HCT116 (cell line): ENCODE data around the gene PAFAH1B1. TPM values are rescaled to one million over a fixed set of nuclear protein-coding genes. Genes with fewer than 3 reads are reported as not detected.
"Not testable (repeated sequence)": the region's sequence is repeated elsewhere in the genome, so short reads cannot be mapped to it uniquely, and the experiment has no call there.

Experiments
- ATAC-seq: fragments of 200-7000 bp; cut with Tn5 transposase; 2 replicates; pipeline ENCODE4 v1.9.1; 2020; ENCODE audit warnings: mild to moderate bottlenecking, moderate library complexity
- BruUV-seq: library from RNA; stranded (reverse); fragments of 400-500 nt; replicated peaks from 2 replicates; lab custom pipeline; 2021; lab: Mats Ljungman, UMichigan
- CTCF ChIA-PET: fragments of 300-600 bp; sonication (Branson Sonifier 250); formaldehyde crosslinking; loops from one replicate; lab custom pipeline; 2021; ENCODE audit warnings: antibody characterized with exemption; lab: Charles Lee
- POLR2A ChIA-PET: fragments of 300-600, 350-600 bp; sonication (Branson Sonifier 250); formaldehyde crosslinking; loops from one replicate; lab custom pipeline; 2021; ENCODE audit warnings: antibody characterized with exemption; lab: Charles Lee
- RAD21 ChIA-PET, 2 experiments: fragments of 300-600 bp; sonication (Branson Sonifier 250); formaldehyde crosslinking; loops; one replicate each; lab custom pipeline; 2023; ENCODE audit warnings: low total read pairs in 2 of 2; ENCODE audit not compliant: uncharacterized antibody in 2 of 2, unreplicated experiment in 2 of 2, low non-redundant PET in 1 of 2; lab: Charles Lee
- DNase-seq: peaks from one replicate; pipeline ENCODE4 v3.0.0-alpha.2; 2010; ENCODE audit warnings: low read depth, low spot score
- H2AFZ ChIP-seq: fragments of 200-600 bp; shearing (Covaris generic), sonication (generic); 2 replicates; pipeline ENCODE4 v1.6.1; 2017; ENCODE audit warnings: low read depth, mixed run types, mixed read lengths, antibody characterized with exemption, low read length; ENCODE audit not compliant: poor library complexity, severe bottlenecking
- H3K27ac ChIP-seq: 2 replicates; pipeline ENCODE4 v1.5.1; 2012; ENCODE audit warnings: low read depth, low read length
- H3K27me3 ChIP-seq: fragments of 200-600 bp; sonication (generic); 2 replicates; pipeline ENCODE4 v1.6.1; 2016; ENCODE audit warnings: mixed run types, low read length, mixed read lengths; ENCODE audit not compliant: insufficient read depth
- H3K36me3 ChIP-seq, 2 experiments: fragments of 200-500 bp in 1 of 2; fragments of 200-600 bp in 1 of 2; sonication (Bioruptor generic) in 1 of 2; sonication (generic) in 1 of 2; 2 replicates each; pipeline versions ENCODE4 v1.5.1 to v1.6.1; 2014 to 2016; ENCODE audit warnings: low read length in 2 of 2, inconsistent platforms in 1 of 2, mixed read lengths in 1 of 2, mixed run types in 1 of 2; ENCODE audit not compliant: insufficient read depth in 2 of 2, control insufficient read depth in 1 of 2
- H3K4me1 ChIP-seq, 2 experiments: fragments of 200-600 bp in 1 of 2; sonication (generic) in 1 of 2; 2 replicates each; pipeline versions ENCODE4 v1.5.1 to v1.6.1; 2012 to 2017; ENCODE audit warnings: low read length in 2 of 2, inconsistent platforms in 1 of 2, mild to moderate bottlenecking in 1 of 2, mixed read lengths in 1 of 2, mixed run types in 1 of 2, moderate library complexity in 1 of 2; ENCODE audit not compliant: insufficient read depth in 2 of 2, control insufficient read depth in 1 of 2
- H3K4me2 ChIP-seq: fragments of 200-600 bp; sonication (generic); 2 replicates; pipeline ENCODE4 v1.6.1; 2017; ENCODE audit warnings: mixed run types, low read length, mixed read lengths
- H3K4me3 ChIP-seq, 2 experiments: fragments of 200-600 bp in 1 of 2; sonication (generic) in 1 of 2; replicated peaks in 1 of 2; 2 replicates each; pipeline ENCODE4 v1.5.1; 2011 to 2016; ENCODE audit warnings: low read length in 2 of 2, control low read depth in 1 of 2, low read depth in 1 of 2, mild to moderate bottlenecking in 1 of 2, mixed read lengths in 1 of 2, mixed run types in 1 of 2
- H3K79me2 ChIP-seq: fragments of 200-600 bp; sonication (generic); 2 replicates; pipeline ENCODE4 v1.6.1; 2017; ENCODE audit warnings: mild to moderate bottlenecking, mixed run types, low read length, moderate library complexity, mixed read lengths; ENCODE audit not compliant: insufficient read depth
- H3K9ac ChIP-seq: fragments of 200-600 bp; sonication (generic); 2 replicates; pipeline ENCODE4 v1.6.1; 2016; ENCODE audit warnings: low read length, mixed read lengths
- H3K9me2 ChIP-seq: fragments of 200-600 bp; sonication (generic), shearing (Covaris generic); 2 replicates; pipeline ENCODE4 v1.6.1; 2017; ENCODE audit warnings: mixed run types, mild to moderate bottlenecking, moderate library complexity; ENCODE audit not compliant: insufficient read depth
- H3K9me3 ChIP-seq, 2 experiments: fragments of 200-500 bp in 1 of 2; fragments of 200-600 bp in 1 of 2; sonication (Bioruptor generic) in 1 of 2; sonication (generic) in 1 of 2; 2 replicates each; pipeline ENCODE4 v1.6.1; 2014 to 2017; ENCODE audit warnings: low read length in 2 of 2, mixed read lengths in 2 of 2, inconsistent platforms in 1 of 2, low read depth in 1 of 2, mild to moderate bottlenecking in 1 of 2, mixed run types in 1 of 2, moderate library complexity in 1 of 2; ENCODE audit not compliant: control insufficient read depth in 1 of 2, insufficient read depth in 1 of 2
- H4K20me1 ChIP-seq: fragments of 200-600 bp; sonication (generic), shearing (Covaris generic); 2 replicates; pipeline ENCODE4 v1.6.1; 2017; ENCODE audit warnings: mixed run types, mild to moderate bottlenecking, moderate library complexity; ENCODE audit not compliant: insufficient read depth
- EZH2phosphoT487 ChIP-seq: fragments of 200-600 bp; IDR thresholded peaks from 2 replicates; pipeline ENCODE4 v1.6.1; 2018; ENCODE audit warnings: antibody characterized with exemption, borderline replicate concordance
- JUND ChIP-seq: IDR thresholded peaks from 2 replicates; pipeline ENCODE4 v1.6.1; 2012
- MAX ChIP-seq: IDR thresholded peaks from 2 replicates; pipeline ENCODE4 v1.6.1; 2012
- POLR2AphosphoS5 ChIP-seq: IDR thresholded peaks from 2 replicates; pipeline ENCODE4 v1.6.1; 2011; ENCODE audit warnings: mild to moderate bottlenecking, low read depth, low read length, moderate library complexity
- RAD21 ChIP-seq: IDR thresholded peaks from 2 replicates; pipeline ENCODE4 v1.6.1; 2012; ENCODE audit warnings: low read depth, mild to moderate bottlenecking
- TCF7L2 ChIP-seq: IDR thresholded peaks from 2 replicates; pipeline ENCODE4 v1.7.0; 2011; ENCODE audit warnings: borderline replicate concordance, inconsistent platforms; ENCODE audit not compliant: insufficient read depth, insufficient read length; ENCODE audit errors: extremely low read depth
- ZNF274 ChIP-seq: fragments of 200-500 bp; sonication (Bioruptor generic); IDR thresholded peaks from 2 replicates; pipeline ENCODE4 v1.6.1; 2014; ENCODE audit warnings: mild to moderate bottlenecking, low read depth, low read length, inconsistent platforms
- intact Hi-C: fragments of 100-400 bp; cut with micrococcal nuclease; formaldehyde crosslinking; loops from 2 replicates; pipeline ENCODE4 v1.10.0; 2022
- total RNA-seq: library from RNA; stranded (reverse); gene quantifications from one replicate; pipeline ENCODE4 v1.2.1, GENCODE V29; 2021; ENCODE audit not compliant: unreplicated experiment
- TF ChIP-seq, protein P1 (sequence below): IDR thresholded peaks from 2 replicates; pipeline ENCODE4 v1.6.1; 2012

Gene PAFAH1B1
- total RNA-seq, 1 experiment from 2014 or later: 113 TPM

DNA sequence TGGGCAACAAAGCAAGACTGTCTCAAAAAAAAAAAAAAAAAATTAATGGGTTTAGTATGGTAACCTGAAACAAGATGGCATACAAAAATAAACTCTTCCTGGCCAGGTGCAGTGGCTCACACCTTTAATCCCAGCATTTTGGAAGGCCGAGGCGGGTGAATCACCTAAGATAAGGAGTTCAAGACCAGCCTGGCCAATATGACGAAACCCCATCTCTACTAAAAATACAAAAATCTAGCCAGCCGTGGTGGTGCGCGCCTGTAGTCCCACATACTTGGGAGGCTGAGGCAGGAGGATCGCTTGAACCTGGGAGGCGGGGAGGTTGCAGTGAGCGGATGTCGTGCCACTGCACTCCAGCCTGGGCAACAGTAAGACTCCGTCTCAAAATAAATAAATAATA is 55.7 kb downstream of the PAFAH1B1 start:
- Histone ChIP-seq H3K4me1 (peaks cover 0 to 15% of the 10 kb centered on the region in 2 experiments; a peak in 2 of 4 replicates), H3K27ac (no peak overlapping the region), H3K9me2 (no peaks in the 10 kb centered on the region), H3K9ac (no peak overlapping the region), H2AFZ (no peak overlapping the region), H3K79me2 (peaks cover 92% of the 10 kb centered on the region), H3K4me3 (no peak overlapping the region), H4K20me1 (no peaks in the 10 kb centered on the region), H3K27me3 (no peaks in the 10 kb centered on the region), H3K36me3 (no peaks in the 10 kb centered on the region), H3K4me2 (no peak overlapping the region), H3K9me3 (no peaks in the 10 kb centered on the region)
- ChIA-PET RAD21 (no interaction called here), CTCF (no interaction called here), POLR2A (no interaction called here)
- TF ChIP-seq, protein P1, sequence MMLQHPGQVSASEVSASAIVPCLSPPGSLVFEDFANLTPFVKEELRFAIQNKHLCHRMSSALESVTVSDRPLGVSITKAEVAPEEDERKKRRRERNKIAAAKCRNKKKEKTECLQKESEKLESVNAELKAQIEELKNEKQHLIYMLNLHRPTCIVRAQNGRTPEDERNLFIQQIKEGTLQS: no peak
- TF ChIP-seq POLR2AphosphoS5 (no peak), ZNF274 (no peak), JUND (no peak), EZH2phosphoT487 (no peak), MAX (no peak), RAD21 (no peak), TCF7L2 (no peak)
- DNase-seq (no peak), ATAC-seq (no peak)
- no TSS peak for BruUV-seq
- intact Hi-C loops: no loop called here

DNA sequence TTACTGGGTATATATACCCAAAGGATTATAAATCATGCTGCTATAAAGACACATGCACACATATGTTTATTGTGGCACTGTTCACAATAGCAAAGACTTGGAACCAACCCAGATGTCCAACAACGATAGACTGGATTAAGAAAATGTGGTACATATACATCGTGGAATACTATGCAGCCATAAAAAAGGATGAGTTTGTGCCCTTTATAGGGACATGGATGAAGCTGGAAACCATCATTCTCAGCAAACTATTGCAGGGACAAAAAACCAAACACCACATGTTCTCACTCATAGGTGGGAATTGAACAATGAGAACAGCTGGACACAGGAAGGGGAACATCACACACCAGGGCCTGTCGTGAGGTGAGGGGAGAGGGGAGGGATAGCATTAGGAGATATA is 59.5 kb downstream of the PAFAH1B1 start:
- H3K9me3 ChIP-seq, H3K27ac ChIP-seq, H3K36me3 ChIP-seq, H3K27me3 ChIP-seq, H3K4me2 ChIP-seq, BruUV-seq, POLR2A ChIA-PET, CTCF ChIA-PET, DNase-seq, intact Hi-C loops, H3K9me2 ChIP-seq, H3K4me3 ChIP-seq, H2AFZ ChIP-seq, H3K9ac ChIP-seq, ATAC-seq, RAD21 ChIA-PET, H4K20me1 ChIP-seq: not testable (repeated sequence)
- Histone ChIP-seq H3K79me2 (peaks cover 95% of the 10 kb centered on the region), H3K4me1 (peaks cover 0 to 15% of the 10 kb centered on the region in 2 experiments)
